Keratinocyte (primary cell): ENCODE results near the gene ELMOD1.

Experiments
- EZH2 ChIP-seq: IDR thresholded peaks from one replicate; pipeline ENCODE4 v1.6.1; 2012; ENCODE audit warnings: inconsistent platforms, mild to moderate bottlenecking, low read length, moderate library complexity
- TF ChIP-seq, protein P1 (sequence below), 3 experiments: IDR thresholded peaks in 1 of 3; conservative IDR thresholded peaks in 1 of 3; optimal IDR thresholded peaks in 1 of 3; 2 replicates in 2 of 3; 3 replicates in 1 of 3; pipeline versions ENCODE3 to v1.5.1; 2011; ENCODE audit warnings: low read length in 3 of 3, mild to moderate bottlenecking in 3 of 3, moderate library complexity in 2 of 3, control low read depth in 1 of 3, inconsistent platforms in 1 of 3; ENCODE audit not compliant: insufficient read depth in 2 of 3; ENCODE audit errors: extremely low read depth in 1 of 3

- TF ChIP-seq, protein P1, sequence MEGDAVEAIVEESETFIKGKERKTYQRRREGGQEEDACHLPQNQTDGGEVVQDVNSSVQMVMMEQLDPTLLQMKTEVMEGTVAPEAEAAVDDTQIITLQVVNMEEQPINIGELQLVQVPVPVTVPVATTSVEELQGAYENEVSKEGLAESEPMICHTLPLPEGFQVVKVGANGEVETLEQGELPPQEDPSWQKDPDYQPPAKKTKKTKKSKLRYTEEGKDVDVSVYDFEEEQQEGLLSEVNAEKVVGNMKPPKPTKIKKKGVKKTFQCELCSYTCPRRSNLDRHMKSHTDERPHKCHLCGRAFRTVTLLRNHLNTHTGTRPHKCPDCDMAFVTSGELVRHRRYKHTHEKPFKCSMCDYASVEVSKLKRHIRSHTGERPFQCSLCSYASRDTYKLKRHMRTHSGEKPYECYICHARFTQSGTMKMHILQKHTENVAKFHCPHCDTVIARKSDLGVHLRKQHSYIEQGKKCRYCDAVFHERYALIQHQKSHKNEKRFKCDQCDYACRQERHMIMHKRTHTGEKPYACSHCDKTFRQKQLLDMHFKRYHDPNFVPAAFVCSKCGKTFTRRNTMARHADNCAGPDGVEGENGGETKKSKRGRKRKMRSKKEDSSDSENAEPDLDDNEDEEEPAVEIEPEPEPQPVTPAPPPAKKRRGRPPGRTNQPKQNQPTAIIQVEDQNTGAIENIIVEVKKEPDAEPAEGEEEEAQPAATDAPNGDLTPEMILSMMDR (optimal IDR thresholded peaks at IDR 0.05 in 1 of 3, IDR thresholded peaks at IDR 0.05 in 1 of 3, conservative IDR thresholded peaks at IDR 0.05 in 1 of 3; ENCODE audit: extremely low read depth in 1 of 3, insufficient read depth in 2 of 3, low read length in 3 of 3): no peak
- TF ChIP-seq EZH2: no peak
Measured at GRCh38 chr11:107631043-107631442, 40.1 kb downstream of the ELMOD1 start.
